Transverse colon (tissue), 4 donors: ENCODE results near the gene VPS26C.

Experiments used
- POLR2AphosphoS5 ChIP-seq, 3 donors: sonication (generic); formaldehyde crosslinking; IDR thresholded peaks; one replicate each; pipeline ENCODE4 v1.6.1; 2016; ENCODE audit warnings: antibody characterized with exemption in 3 of 3
- TF ChIP-seq, protein P1 (sequence below), 5 experiments: fragments of 200-600 bp in 3 of 5; fragments of 450-650 bp in 2 of 5; sonication (generic) in 3 of 5; IDR thresholded peaks; 1 replicate in 2 of 5; 2 replicates in 3 of 5; pipeline ENCODE4 v1.5.1; 2016 to 2017; ENCODE audit warnings: antibody characterized with exemption in 5 of 5, inconsistent platforms in 3 of 5, mild to moderate bottlenecking in 2 of 5, moderate library complexity in 1 of 5

DNA sequence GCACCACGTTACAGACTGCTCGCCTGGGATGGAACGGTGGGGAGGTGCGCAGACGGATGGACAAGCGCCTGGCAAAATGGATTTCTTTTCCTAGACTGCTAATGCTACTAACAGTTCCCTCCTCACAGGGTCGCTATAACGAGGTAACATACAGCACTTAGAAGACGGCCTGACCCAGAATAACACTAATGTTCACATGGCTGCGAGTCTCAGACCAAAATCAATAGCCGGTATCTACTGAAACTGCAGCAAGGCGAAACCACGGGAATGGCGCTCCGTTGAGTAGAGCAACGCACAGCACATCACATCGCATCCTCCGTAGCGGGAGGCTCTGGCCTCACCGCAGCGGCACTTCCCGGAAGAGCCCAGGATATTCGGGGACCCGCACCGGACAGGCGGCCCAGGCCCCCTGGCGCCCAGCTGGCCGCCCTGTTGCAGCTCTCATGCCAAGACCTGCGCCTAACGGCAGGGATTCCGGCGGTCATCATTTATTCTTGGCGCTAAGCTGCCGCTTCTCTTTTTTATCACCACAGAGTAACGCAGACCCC, 46.6 kb downstream of the VPS26C start:
- TF ChIP-seq, protein P1, sequence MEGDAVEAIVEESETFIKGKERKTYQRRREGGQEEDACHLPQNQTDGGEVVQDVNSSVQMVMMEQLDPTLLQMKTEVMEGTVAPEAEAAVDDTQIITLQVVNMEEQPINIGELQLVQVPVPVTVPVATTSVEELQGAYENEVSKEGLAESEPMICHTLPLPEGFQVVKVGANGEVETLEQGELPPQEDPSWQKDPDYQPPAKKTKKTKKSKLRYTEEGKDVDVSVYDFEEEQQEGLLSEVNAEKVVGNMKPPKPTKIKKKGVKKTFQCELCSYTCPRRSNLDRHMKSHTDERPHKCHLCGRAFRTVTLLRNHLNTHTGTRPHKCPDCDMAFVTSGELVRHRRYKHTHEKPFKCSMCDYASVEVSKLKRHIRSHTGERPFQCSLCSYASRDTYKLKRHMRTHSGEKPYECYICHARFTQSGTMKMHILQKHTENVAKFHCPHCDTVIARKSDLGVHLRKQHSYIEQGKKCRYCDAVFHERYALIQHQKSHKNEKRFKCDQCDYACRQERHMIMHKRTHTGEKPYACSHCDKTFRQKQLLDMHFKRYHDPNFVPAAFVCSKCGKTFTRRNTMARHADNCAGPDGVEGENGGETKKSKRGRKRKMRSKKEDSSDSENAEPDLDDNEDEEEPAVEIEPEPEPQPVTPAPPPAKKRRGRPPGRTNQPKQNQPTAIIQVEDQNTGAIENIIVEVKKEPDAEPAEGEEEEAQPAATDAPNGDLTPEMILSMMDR (IDR thresholded peaks at IDR 0.05): no peak
- TF ChIP-seq POLR2AphosphoS5 (IDR thresholded peaks at IDR 0.05): no peak
